Testis (tissue), 3 donors: ENCODE data around the gene ZNF276. TPM values are rescaled to one million over a fixed set of nuclear protein-coding genes. Genes with fewer than 3 reads are reported as not detected.

Experiments used
- DNase-seq: peaks from one replicate; pipeline ENCODE4 v3.0.0-alpha.2; 2019
- H3K27ac ChIP-seq, 2 donors: fragments of 200-600 bp; sonication (generic); one replicate each; pipeline ENCODE4 v1.5.1; 2019
- H3K27me3 ChIP-seq: fragments of 200-600 bp; sonication (generic); one replicate; pipeline ENCODE4 v1.5.1; 2019
- H3K36me3 ChIP-seq: fragments of 200-600 bp; sonication (generic); one replicate; pipeline ENCODE4 v1.5.1; 2017; ENCODE audit warnings: low read depth; ENCODE audit errors: missing control alignments
- H3K4me1 ChIP-seq: fragments of 200-600 bp; sonication (generic); one replicate; pipeline ENCODE4 v1.5.1; 2019
- H3K4me3 ChIP-seq, 2 donors: fragments of 200-600 bp; sonication (generic); one replicate each; pipeline ENCODE4 v1.5.1; 2017 to 2019
- H3K9me3 ChIP-seq: fragments of 200-600 bp; sonication (generic); one replicate; pipeline ENCODE4 v1.5.1; 2017
- POLR2A ChIP-seq: fragments of 450-650 bp; IDR thresholded peaks from one replicate; pipeline ENCODE4 v1.6.1; 2017; ENCODE audit warnings: antibody characterized with exemption, mild to moderate bottlenecking, moderate library complexity
- WGBS, 2 donors: methylation state at CpG; one replicate each; pipeline ENCODE4 v1.1.5; 2018; 5-methylcytosine and 5-hydroxymethylcytosine counted together
- intact Hi-C: fragments of 100-400 bp; cut with DNase I; formaldehyde crosslinking; loops from one replicate; pipeline ENCODE4 v1.15.1; 2023; ENCODE audit warnings: low total_unique reads
- polyA plus RNA-seq: library from polyadenylated mRNA; stranded (reverse); fragments of 350-450 nt; fragmentation: Illumina TruSeq; extraction: RNeasy Lipid Tissue Mini Kit (QIAGEN cat#74804); gene quantifications from one replicate; pipeline ENCODE4 v1.2.3, GENCODE V29; 2014; ENCODE audit warnings: low read depth, low replicate concordance; ENCODE audit not compliant: insufficient read depth
- total RNA-seq, 2 donors: library from RNA; depleted of rRNA; stranded (reverse); fragments of >200 nt; gene quantifications; one replicate each; pipeline ENCODE4 v1.2.3, GENCODE V29; 2016
- TF ChIP-seq, protein P1 (sequence below), 3 experiments: fragments of 450-650 bp in 2 of 3; fragments of 200-600 bp in 1 of 3; sonication (generic) in 1 of 3; IDR thresholded peaks; one replicate each; pipeline ENCODE4 v1.5.1; 2016 to 2019; ENCODE audit warnings: antibody characterized with exemption in 3 of 3, mild to moderate bottlenecking in 2 of 3, moderate library complexity in 1 of 3

Gene ZNF276
- total and polyA plus RNA-seq, 3 donors from 2014 or later, result 31.0 to 48.4 (median 37.8) TPM

DNA sequence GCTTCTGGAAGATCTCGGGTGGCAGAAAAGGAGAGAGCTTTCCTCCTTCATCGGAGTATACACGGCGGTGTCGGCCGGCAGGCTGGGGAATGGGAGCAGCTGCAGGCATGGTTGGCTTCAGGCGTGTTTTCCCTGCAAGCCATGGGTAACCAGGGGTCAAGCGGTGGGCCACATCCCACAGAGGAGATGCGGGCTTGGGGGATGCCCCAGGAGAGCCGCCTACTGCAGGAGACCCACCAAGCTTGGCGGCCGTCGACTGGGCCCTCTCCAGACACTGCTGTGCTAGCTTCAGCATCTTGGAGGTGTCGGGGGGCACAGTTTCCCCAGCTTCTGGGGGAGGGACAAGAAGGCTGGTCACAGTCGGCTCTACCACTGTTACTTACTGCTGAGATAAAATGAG lies 4.8 kb upstream of the ZNF276 start:
- H3K27ac ChIP-seq, result no peak overlapping the region
- DNase-seq, result no peak
- H3K4me3 ChIP-seq, result no peak overlapping the region
- peaks cover 5% of the 10 kb centered on the region for H3K4me1 ChIP-seq
- intact Hi-C loops, result no loop called here
- no peaks in the 10 kb centered on the region for H3K27me3 ChIP-seq
- H3K9me3 ChIP-seq, result no peaks in the 10 kb centered on the region
- TF ChIP-seq POLR2A, result no peak
- TF ChIP-seq, protein P1, sequence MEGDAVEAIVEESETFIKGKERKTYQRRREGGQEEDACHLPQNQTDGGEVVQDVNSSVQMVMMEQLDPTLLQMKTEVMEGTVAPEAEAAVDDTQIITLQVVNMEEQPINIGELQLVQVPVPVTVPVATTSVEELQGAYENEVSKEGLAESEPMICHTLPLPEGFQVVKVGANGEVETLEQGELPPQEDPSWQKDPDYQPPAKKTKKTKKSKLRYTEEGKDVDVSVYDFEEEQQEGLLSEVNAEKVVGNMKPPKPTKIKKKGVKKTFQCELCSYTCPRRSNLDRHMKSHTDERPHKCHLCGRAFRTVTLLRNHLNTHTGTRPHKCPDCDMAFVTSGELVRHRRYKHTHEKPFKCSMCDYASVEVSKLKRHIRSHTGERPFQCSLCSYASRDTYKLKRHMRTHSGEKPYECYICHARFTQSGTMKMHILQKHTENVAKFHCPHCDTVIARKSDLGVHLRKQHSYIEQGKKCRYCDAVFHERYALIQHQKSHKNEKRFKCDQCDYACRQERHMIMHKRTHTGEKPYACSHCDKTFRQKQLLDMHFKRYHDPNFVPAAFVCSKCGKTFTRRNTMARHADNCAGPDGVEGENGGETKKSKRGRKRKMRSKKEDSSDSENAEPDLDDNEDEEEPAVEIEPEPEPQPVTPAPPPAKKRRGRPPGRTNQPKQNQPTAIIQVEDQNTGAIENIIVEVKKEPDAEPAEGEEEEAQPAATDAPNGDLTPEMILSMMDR (IDR thresholded peaks at IDR 0.05), result no peak
- H3K36me3 ChIP-seq, result no peaks in the 10 kb centered on the region
- 92 to 93% methylated on average over 13 to 15 of the region's 15 CpGs for WGBS, 2 donors

DNA sequence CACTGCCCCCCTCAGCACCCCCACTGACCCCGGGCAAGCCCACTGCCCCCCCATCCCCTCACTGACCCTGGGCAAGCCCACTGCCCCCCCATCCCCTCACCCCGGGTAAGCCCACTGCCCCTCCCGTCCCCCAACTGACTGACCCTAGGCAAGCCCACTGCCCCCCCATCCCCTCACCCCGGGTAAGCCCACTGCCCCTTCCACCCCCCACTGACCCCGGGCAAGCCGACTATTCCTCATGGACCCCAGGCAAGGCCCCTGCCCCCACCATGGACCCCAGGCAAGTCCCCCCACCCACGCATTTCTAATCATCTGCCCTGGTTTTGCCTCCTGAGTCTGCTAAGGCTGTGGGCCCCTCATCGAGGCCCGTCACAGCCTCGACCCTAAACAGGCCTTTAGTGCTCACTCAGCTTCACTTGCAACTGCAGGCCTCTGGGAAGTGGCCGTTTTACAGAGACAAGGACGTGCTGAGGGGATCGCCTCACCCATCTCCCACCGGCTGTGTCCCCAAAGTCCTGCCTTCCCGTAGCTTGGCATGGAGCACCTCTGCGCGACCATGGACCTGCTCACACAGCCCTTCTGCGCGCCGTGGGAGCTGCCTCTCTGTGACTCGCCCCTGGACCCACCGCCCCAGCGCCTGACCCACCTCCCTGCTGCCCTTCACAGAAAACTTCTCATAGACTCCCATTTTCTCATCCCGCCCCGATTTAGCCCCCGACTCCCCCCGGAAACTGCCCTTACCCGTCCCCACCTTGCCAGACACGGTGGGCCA lies 4.2 kb upstream of the ZNF276 start:
- Histone ChIP-seq H3K36me3 (no peaks in the 10 kb centered on the region), H3K4me1 (peaks cover 5% of the 10 kb centered on the region), H3K27ac (no peak overlapping the region), H3K9me3 (no peaks in the 10 kb centered on the region), H3K4me3 (no peak overlapping the region), H3K27me3 (no peaks in the 10 kb centered on the region)
- WGBS, 2 donors, result 91 to 93% methylated on average over 20 to 28 of the region's 29 CpGs
- intact Hi-C loops, result no loop called here
- TF ChIP-seq, protein P1 (IDR thresholded peaks at IDR 0.05), result no peak
- TF ChIP-seq POLR2A, result no peak
- DNase-seq, result no peak

DNA sequence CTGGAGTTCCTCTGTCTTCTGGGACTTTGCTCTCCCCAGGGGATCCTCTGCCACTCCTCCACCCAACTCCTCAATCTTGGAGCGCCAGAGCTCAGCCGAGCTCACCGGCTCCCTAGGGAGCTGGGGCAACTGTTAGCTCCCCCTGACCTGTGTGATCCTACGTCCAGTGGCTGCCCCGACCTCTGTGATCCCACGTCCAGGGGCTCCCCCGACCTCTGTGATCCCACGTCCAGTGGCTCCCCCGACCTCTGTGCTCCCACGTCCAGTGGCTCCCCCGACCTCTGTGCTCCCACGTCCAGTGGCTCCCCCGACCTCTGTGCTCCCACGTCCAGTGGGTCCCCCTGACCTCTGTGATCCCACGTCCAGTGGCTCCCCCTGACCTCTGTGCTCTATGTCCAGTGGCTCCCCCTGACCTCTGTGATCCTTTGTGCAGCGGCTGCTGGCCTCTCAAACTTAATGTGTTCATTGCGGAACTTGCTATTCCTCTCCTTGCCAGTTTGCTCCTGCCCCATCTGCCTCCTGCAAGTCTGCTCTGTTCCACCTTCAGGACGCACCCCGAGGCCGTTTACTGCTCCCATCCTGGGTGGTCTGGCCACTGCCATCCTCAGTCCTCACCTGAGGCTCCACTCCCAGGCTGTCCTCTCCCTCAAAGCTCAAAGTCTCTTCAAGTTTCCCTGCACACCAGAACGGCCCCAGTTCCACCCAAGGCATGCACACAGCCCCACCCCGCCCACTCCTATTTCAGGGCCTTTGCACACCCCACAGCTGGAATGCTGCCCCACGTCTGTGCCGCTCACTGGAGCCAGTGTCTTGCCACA lies 3.4 kb upstream of the ZNF276 start:
- no peak for TF ChIP-seq POLR2A
- TF ChIP-seq, protein P1 (IDR thresholded peaks at IDR 0.05), result no peak

DNA sequence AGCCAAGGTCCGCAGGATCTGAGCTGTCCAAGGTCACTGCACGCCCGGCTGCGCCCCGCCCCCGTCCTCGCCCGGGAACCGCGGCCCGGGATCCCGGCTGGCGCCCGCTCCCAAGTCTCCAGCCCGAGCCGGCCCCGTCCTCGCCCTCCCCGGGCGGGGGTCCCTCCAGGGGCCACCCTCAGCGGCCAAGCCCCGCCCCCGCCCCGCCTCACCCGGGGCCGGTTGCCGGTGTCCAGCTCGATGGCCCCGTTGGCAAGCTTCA lies 855 bp upstream of the ZNF276 start:
- Histone ChIP-seq H3K4me3 (peak overlapping the region; percentile 90 to 93), H3K36me3 (no peaks in the 10 kb centered on the region), H3K4me1 (peaks cover 25% of the 10 kb centered on the region), H3K27ac (peak overlapping the region; percentile 95 to 97), H3K27me3 (no peaks in the 10 kb centered on the region), H3K9me3 (no peaks in the 10 kb centered on the region)
- DNase-seq, result peak; percentile 57
- 0% methylated on average over 10 to 19 of the region's 29 CpGs for WGBS, 2 donors
- intact Hi-C loops, result no loop called here
- no peak for TF ChIP-seq POLR2A
- TF ChIP-seq, protein P1 (IDR thresholded peaks at IDR 0.05), result no peak

More for the DNA sequence above, 3.4 kb upstream of the ZNF276 start:
- peaks cover 13% of the 10 kb centered on the region for H3K4me1 ChIP-seq
- no peaks in the 10 kb centered on the region for H3K27me3 ChIP-seq
- no peak overlapping the region for H3K27ac ChIP-seq
- WGBS, 2 donors, result 86 to 87% methylated on average over 24 of the region's 24 CpGs
- no peak overlapping the region for H3K4me3 ChIP-seq
- intact Hi-C loops, result no loop called here
- H3K36me3 ChIP-seq, result no peaks in the 10 kb centered on the region
- H3K9me3 ChIP-seq, result no peaks in the 10 kb centered on the region
- DNase-seq, result no peak
